SJCRH30 (cell line): ENCODE results near the gene ASS1. TPM values are rescaled to one million over a fixed set of nuclear protein-coding genes. Genes with fewer than 3 reads are reported as not detected.

ENCODE experiments used
- DNase-seq, 2 experiments: peaks; one replicate each; pipeline ENCODE4 v3.0.0-alpha.2; 2015 to 2020
- H3K27ac ChIP-seq: fragments of 250-450 bp; sonication (Bioruptor Pico); 2 replicates; pipeline ENCODE4 v1.5.1; 2020; ENCODE audit warnings: mild to moderate bottlenecking, moderate library complexity
- H3K27me3 ChIP-seq: fragments of 250-450 bp; sonication (Bioruptor Pico); 2 replicates; pipeline ENCODE4 v1.5.1; 2020; ENCODE audit warnings: mild to moderate bottlenecking, moderate library complexity
- H3K36me3 ChIP-seq: fragments of 250-450 bp; sonication (Bioruptor Pico); 2 replicates; pipeline ENCODE4 v1.5.1; 2020; ENCODE audit warnings: mild to moderate bottlenecking, moderate library complexity
- H3K4me1 ChIP-seq: fragments of 250-450 bp; sonication (Bioruptor Pico); 2 replicates; pipeline ENCODE4 v1.5.1; 2020; ENCODE audit warnings: mild to moderate bottlenecking, moderate library complexity
- H3K4me3 ChIP-seq: fragments of 250-450 bp; sonication (Bioruptor Pico); 2 replicates; pipeline ENCODE4 v1.5.1; 2020; ENCODE audit warnings: mild to moderate bottlenecking, moderate library complexity
- H3K9me3 ChIP-seq: fragments of 250-450 bp; sonication (Bioruptor Pico); replicated peaks from 2 replicates; pipeline ENCODE4 v1.5.1; 2020; ENCODE audit warnings: mild to moderate bottlenecking, moderate library complexity
- total RNA-seq: library from RNA; depleted of rRNA; stranded (reverse); fragments of >200 nt; shearing (Covaris generic); gene quantifications from 2 replicates; pipeline ENCODE4 v1.2.3, GENCODE V29; 2014; rRNA removed

ASS1 gene
- total RNA-seq, 1 experiment from 2014 or later, result 1,949 TPM

GRCh38 chr9:130537346-130538050, 92.7 kb downstream of the ASS1 start:
- peak in 1 of 2 experiments; percentile 37 for DNase-seq
- no peaks in the 10 kb centered on the region for H3K36me3 ChIP-seq
- H3K9me3 ChIP-seq, result no peaks in the 10 kb centered on the region
- H3K27ac ChIP-seq, result no peak overlapping the region
- no peak overlapping the region for H3K4me3 ChIP-seq
- H3K4me1 ChIP-seq, result peaks cover 12% of the 10 kb centered on the region
- H3K27me3 ChIP-seq, result peaks cover 5% of the 10 kb centered on the region; the same call in 1 of the 2 replicates

GRCh38 chr9:130539420-130540223, 94.9 kb downstream of the ASS1 start:
- no peak for DNase-seq
- Histone ChIP-seq H3K27me3 (peaks cover 6% of the 10 kb centered on the region; the same call in 1 of the 2 replicates), H3K4me3 (no peak overlapping the region), H3K9me3 (no peaks in the 10 kb centered on the region), H3K36me3 (no peaks in the 10 kb centered on the region), H3K27ac (no peak overlapping the region), H3K4me1 (peaks cover 20% of the 10 kb centered on the region)

- Histone ChIP-seq H3K9me3 (no peaks in the 10 kb centered on the region), H3K36me3 (no peaks in the 10 kb centered on the region), H3K4me3 (no peak overlapping the region), H3K4me1 (peaks cover 20% of the 10 kb centered on the region), H3K27me3 (peaks cover 16% of the 10 kb centered on the region; the same call in 1 of the 2 replicates), H3K27ac (no peak overlapping the region)
- DNase-seq, result no peak
Measured at GRCh38 chr9:130541533-130541932, 96.8 kb downstream of the ASS1 start.

GRCh38 chr9:130542038-130542437, 97.3 kb downstream of the ASS1 start:
- H3K36me3 ChIP-seq, result no peaks in the 10 kb centered on the region
- H3K4me3 ChIP-seq, result no peak overlapping the region
- H3K4me1 ChIP-seq, result peaks cover 17% of the 10 kb centered on the region
- H3K27me3 ChIP-seq, result peaks cover 16% of the 10 kb centered on the region; the same call in 1 of the 2 replicates
- H3K27ac ChIP-seq, result no peak overlapping the region
- no peak for DNase-seq
- no peaks in the 10 kb centered on the region for H3K9me3 ChIP-seq

DNA sequence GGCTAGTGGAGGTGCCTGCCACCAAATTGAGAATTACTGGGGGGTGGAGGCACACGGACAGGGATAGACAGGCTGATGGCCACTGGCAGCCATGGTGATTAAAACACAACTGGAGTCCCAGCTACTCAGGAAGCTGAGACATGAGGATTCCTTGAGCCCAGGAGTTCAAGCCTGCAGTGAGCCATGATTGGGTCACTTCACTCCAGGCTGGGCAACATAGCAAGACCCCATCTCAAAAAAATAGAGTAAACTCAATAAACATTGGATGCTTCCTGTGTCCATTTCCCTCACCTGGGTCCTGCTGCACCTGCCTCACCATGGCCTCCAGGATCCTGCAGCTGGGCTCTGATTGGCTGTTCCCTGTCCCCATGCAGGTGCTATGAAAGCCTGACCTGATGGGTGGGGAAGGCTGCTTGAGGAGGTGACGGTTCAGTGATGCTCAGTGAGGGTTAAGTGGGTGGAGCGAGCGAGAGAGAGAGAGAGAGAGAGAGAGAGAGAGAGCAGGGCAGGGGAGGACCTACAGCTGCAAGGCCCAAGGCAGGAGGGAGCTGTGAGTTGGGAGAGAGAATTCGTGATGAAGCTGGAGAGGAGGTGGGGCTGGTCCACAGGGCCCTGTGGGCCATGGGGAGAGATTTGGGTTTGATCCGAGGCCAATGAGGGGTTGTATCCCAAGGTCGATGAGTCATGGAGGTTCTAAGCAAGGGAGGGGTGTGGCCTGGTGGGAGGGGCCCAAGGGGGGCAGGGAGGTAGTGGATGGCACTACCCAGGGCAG, 97.9 kb downstream of the ASS1 start:
- peak in 1 of 2 experiments; percentile 38 for DNase-seq
- Histone ChIP-seq H3K36me3 (no peaks in the 10 kb centered on the region), H3K4me1 (peaks cover 17% of the 10 kb centered on the region), H3K4me3 (no peak overlapping the region), H3K9me3 (no peaks in the 10 kb centered on the region), H3K27me3 (peaks cover 16% of the 10 kb centered on the region; the same call in 1 of the 2 replicates), H3K27ac (no peak overlapping the region)

- Histone ChIP-seq H3K27me3 (peaks cover 19% of the 10 kb centered on the region; the same call in 1 of the 2 replicates), H3K4me3 (no peak overlapping the region)
Measured at GRCh38 chr9:130543368-130543767, 98.6 kb downstream of the ASS1 start.

DNA sequence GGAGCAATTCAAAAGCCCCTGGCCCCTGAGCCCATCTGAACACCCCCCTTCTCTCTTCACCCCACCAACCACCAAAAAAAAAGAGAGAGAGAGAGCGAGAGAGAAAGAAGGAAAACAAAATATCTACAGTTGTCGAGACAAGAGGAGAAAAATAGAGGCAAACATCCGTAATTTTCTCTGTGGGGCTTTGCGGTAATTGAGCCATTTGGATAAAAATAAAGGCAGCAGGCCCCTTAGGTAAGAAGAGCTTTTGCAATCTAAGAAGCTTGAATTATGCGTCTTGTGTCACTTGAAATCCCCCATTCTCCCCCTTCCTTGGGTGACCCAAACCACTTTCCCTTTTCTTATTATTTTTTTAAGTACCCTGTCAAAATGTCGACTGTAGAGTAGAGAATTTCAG, 99.1 kb downstream of the ASS1 start:
- H3K27me3 ChIP-seq, result peaks cover 19% of the 10 kb centered on the region; the same call in 1 of the 2 replicates

More at GRCh38 chr9:130543368-130543767, 98.6 kb downstream of the ASS1 start:
- H3K27ac ChIP-seq, result no peak overlapping the region
- peaks cover 13% of the 10 kb centered on the region; the same call in 1 of the 2 replicates for H3K4me1 ChIP-seq
- DNase-seq, result no peak
- H3K9me3 ChIP-seq, result no peaks in the 10 kb centered on the region
- no peaks in the 10 kb centered on the region for H3K36me3 ChIP-seq

GRCh38 chr9:130544364-130544763, 99.6 kb downstream of the ASS1 start:
- DNase-seq, result no peak
- Histone ChIP-seq H3K27me3 (peaks cover 19% of the 10 kb centered on the region; the same call in 1 of the 2 replicates), H3K9me3 (peaks cover 3% of the 10 kb centered on the region), H3K4me3 (no peak overlapping the region), H3K4me1 (peaks cover 7% of the 10 kb centered on the region; the same call in 1 of the 2 replicates), H3K36me3 (no peaks in the 10 kb centered on the region), H3K27ac (no peak overlapping the region)

More for the DNA sequence above, 99.1 kb downstream of the ASS1 start:
- no peak for DNase-seq
- H3K4me1 ChIP-seq, result peaks cover 8% of the 10 kb centered on the region; the same call in 1 of the 2 replicates
- H3K27ac ChIP-seq, result no peak overlapping the region
- H3K9me3 ChIP-seq, result no peaks in the 10 kb centered on the region; the same call in 1 of the 2 replicates
- H3K36me3 ChIP-seq, result no peaks in the 10 kb centered on the region
- no peak overlapping the region for H3K4me3 ChIP-seq

- no peak overlapping the region for H3K4me3 ChIP-seq
- no peaks in the 10 kb centered on the region for H3K36me3 ChIP-seq
- H3K27ac ChIP-seq, result no peak overlapping the region
- H3K27me3 ChIP-seq, result peaks cover 14% of the 10 kb centered on the region; the same call in 1 of the 2 replicates
- H3K4me1 ChIP-seq, result peaks cover 7% of the 10 kb centered on the region; the same call in 1 of the 2 replicates
- H3K9me3 ChIP-seq, result peaks cover 7% of the 10 kb centered on the region
- DNase-seq, result no peak
Measured at GRCh38 chr9:130548103-130548502, 103.3 kb downstream of the ASS1 start.

GRCh38 chr9:130549093-130549735, 104.5 kb downstream of the ASS1 start:
- H3K9me3 ChIP-seq, result peaks cover 7% of the 10 kb centered on the region
- no peak overlapping the region for H3K27ac ChIP-seq
- H3K4me1 ChIP-seq, result no peaks in the 10 kb centered on the region
- peaks cover 14% of the 10 kb centered on the region; the same call in 1 of the 2 replicates for H3K27me3 ChIP-seq
- H3K36me3 ChIP-seq, result no peaks in the 10 kb centered on the region
- H3K4me3 ChIP-seq, result no peak overlapping the region
- peak in 1 of 2 experiments; percentile 37 for DNase-seq

Other genes with a start within 250 kb of the ASS1 start
- gene HMCN2, start 179.2 kb upstream of the ASS1 start, total RNA-seq, result 5.6 and 5.8 TPM in 2 replicates
- 97.9 and 99.5 TPM in 2 replicates for gene FUBP3, start 134.6 kb downstream of the ASS1 start, total RNA-seq
- gene PRDM12, start 219.6 kb downstream of the ASS1 start, total RNA-seq, result 28.5 and 31.8 TPM in 2 replicates
- 93.7 and 101 TPM in 2 replicates for gene EXOSC2, start 248.8 kb downstream of the ASS1 start, total RNA-seq